GM12875 (cell line): Measurements from ENCODE around the gene IFFO2.

ENCODE experiments used
- H3K4me3 ChIP-seq: one replicate; pipeline ENCODE4 v1.5.1; 2011; ENCODE audit warnings: low read depth, low read length, control low read depth
- TF ChIP-seq, protein P1 (sequence below): IDR thresholded peaks from 2 replicates; pipeline ENCODE4 v1.5.1; 2011; ENCODE audit warnings: low read depth, mild to moderate bottlenecking, control low read depth, inconsistent platforms, low read length, moderate library complexity, borderline replicate concordance; ENCODE audit not compliant: insufficient read depth

Gene IFFO2

DNA sequence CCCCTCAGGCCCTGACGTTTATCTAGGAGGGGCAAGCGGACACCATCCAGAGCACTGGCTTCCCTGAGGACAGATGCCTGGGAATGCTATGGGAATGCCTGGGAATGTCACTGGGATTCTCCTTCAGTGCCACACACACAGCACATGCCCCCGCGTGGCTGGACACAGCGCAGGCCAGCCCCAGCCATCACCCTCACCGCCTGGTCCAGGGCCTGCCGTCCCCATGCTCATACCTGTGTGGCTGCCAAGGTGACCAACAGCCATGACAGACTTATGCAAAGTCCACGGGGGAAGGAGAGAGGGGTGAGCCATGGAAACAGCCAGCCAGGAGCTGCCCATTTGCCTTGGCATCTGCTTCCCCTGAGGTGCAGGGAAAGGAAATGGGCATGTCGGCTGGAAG is 91.3 kb downstream of the IFFO2 start:
- TF ChIP-seq, protein P1, sequence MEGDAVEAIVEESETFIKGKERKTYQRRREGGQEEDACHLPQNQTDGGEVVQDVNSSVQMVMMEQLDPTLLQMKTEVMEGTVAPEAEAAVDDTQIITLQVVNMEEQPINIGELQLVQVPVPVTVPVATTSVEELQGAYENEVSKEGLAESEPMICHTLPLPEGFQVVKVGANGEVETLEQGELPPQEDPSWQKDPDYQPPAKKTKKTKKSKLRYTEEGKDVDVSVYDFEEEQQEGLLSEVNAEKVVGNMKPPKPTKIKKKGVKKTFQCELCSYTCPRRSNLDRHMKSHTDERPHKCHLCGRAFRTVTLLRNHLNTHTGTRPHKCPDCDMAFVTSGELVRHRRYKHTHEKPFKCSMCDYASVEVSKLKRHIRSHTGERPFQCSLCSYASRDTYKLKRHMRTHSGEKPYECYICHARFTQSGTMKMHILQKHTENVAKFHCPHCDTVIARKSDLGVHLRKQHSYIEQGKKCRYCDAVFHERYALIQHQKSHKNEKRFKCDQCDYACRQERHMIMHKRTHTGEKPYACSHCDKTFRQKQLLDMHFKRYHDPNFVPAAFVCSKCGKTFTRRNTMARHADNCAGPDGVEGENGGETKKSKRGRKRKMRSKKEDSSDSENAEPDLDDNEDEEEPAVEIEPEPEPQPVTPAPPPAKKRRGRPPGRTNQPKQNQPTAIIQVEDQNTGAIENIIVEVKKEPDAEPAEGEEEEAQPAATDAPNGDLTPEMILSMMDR = no peak
- no peak overlapping the region for H3K4me3 ChIP-seq

DNA sequence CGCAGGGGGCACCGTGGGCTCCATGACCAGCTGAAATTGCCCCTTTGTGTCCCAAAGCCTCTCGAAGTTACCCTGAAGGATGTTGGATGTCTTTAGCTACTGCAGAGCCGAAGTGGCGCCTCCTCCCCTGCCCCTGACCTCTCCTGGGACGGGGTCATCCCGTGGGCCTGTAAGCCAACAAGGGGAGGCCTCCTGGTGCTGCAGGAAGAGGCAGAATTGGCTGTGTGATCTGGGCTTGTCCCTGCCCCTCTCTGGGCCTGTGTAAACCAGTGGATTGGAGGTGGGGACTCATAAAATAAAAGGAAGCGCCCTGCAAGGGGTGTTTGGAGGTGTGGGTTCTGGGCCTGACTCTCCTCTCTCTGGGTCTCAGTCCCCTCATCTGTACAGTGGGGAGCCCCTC is 94.9 kb downstream of the IFFO2 start:
- no peak overlapping the region for H3K4me3 ChIP-seq
- TF ChIP-seq, protein P1 = no peak

DNA sequence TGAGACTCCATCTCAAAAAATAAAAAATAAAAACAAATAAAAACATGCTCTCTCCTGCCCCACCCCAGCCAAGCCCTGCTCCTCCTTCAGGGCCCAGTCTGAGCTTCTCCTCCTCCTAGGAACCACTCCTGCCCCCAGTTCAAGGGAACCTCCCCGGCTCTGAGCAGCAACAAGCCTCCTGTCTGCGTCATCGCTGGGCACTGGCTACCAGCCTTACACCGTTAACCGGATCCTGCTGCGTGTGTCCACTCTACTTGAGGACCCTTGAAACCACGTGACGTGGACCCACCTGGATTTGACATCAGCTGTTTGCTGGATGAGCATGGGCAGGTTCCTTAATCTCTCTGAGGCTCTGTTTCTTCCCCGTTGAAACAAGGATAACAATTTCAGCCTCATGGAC is 95.4 kb downstream of the IFFO2 start:
- no peak overlapping the region for H3K4me3 ChIP-seq
- TF ChIP-seq, protein P1 = no peak

DNA sequence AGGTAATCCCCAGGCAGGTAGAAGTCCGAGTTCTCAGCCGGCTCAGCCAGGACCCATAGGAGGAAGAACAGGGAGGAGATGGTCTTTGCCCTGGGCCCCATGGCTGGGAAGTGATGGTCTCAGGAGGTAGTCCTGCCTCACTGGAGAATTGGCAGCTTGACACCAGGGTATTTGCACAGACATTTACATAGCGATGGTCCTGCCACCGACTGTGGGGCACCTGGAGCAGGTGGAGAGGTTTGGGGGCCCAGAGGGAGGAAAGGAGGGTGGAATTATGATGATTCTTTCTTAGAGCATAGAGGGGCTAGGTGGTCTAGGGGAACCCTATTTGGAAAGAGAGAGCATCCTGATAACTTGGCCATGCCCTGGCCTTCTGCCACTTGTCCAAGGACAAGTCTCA is 96.9 kb downstream of the IFFO2 start, which contains the start of gene TAS1R2:
TAS1R2 (minus strand) TSS at position 101 of the 400 bp plus-strand sequence; CDS start at position 101, 0 bp downstream.
- H3K4me3 ChIP-seq = no peak within 1 kb of the TSS
- TF ChIP-seq, protein P1 = no peak

DNA sequence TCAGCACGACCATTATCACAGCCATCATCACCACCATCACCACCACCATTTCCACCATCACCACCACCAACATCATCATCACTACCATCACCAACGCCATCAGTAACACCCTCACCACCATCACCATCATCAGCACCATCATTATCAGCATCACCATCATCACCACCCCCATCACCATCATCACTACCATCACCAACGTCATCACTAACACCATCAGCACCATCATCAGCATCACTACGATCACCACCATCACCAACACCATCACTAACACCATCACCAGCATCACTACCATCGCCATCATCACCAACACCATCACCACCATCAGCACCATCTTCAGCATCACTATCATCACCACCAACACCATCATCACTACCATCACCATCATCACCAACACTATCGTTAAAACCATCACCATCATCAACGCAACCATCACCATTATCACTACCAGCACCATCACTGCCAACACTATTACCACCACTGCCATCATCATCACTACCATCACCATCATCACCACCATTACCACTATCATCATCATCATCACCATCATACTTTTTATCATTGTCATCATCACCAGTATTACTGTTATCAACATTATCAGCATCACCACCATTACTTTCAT is 98.3 kb downstream of the IFFO2 start:
- H3K4me3 ChIP-seq = no peak overlapping the region
- TF ChIP-seq, protein P1 = no peak

DNA sequence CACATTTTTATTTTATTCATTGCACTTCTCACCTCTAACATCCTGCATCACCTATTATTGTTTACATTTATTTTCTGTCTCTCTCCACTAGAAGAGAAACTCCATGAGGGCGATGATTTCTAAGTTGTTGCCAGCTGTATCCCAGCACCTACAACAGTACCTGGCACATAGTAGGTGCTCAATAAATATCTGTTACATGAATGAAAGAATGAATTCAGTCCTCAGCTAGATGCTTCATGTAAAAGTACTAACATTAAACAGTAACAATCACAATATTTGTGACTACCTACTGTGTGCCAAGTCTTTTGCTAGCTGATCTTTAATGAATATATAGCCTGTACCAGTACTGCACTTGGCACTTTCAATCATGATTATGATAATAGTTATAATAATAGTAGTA is 100.0 kb downstream of the IFFO2 start:
- H3K4me3 ChIP-seq = no peak overlapping the region
- TF ChIP-seq, protein P1 = no peak

DNA sequence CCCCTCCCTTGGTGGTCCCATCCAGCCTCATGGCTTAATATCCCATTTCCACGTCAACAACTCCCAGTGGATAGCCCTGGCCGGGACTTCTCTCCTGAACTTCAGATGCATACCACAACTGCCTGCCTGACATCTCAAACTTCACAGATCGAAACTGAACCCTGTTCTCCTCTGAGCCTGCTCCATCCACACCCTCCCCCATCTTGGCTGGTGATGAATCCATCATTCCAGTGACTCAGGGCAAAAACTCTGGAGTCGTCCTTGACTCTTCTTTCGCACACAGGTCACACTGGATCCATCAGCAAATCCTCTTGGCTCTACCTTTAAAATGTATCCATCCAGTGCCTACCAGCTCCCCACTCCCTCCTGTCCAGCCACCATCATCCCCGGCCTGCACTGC is 100.9 kb downstream of the IFFO2 start:
- H3K4me3 ChIP-seq = no peak overlapping the region
- TF ChIP-seq, protein P1 = no peak
